Measurements from ENCODE around the gene CTSW. TPM values are rescaled to one million over a fixed set of nuclear protein-coding genes. Genes with fewer than 3 reads are reported as not detected.

CTSW gene
- total RNA-seq, 1 donor from 2014 or later: not detected

- Mint-ChIP-seq H3K36me3 (ENCODE audit: low read depth, unreplicated experiment) (peaks cover 13% of the 10 kb centered on the region), H3K27me3 (ENCODE audit: unreplicated experiment) (peaks cover 7% of the 10 kb centered on the region), H3K9me3 (ENCODE audit: unreplicated experiment) (no peaks in the 10 kb centered on the region), H3K27ac (ENCODE audit: unreplicated experiment) (peak within 1 kb of the TSS; percentile 72), H3K4me3 (ENCODE audit: unreplicated experiment) (peak within 1 kb of the TSS; percentile 92), H3K4me1 (ENCODE audit: unreplicated experiment) (peaks cover 9% of the 10 kb centered on the region)
- TF ChIP-seq CTCF (IDR thresholded peaks at IDR 0.05; ENCODE audit: unreplicated experiment): no peak
- DNase-seq (ENCODE audit: low spot score): peak; percentile 100
These were observed 39.5 kb downstream of the CTSW start, which contains the start of gene DRAP1 for GRCh38 chr11:65919141-65919572. DRAP1 (plus strand) TSS chr11:65919426; CDS start chr11:65919502, 76 bp downstream.

GRCh38 chr11:65919573-65920371 lies 40.1 kb downstream of the CTSW start:
- TF ChIP-seq CTCF (IDR thresholded peaks at IDR 0.05; ENCODE audit: unreplicated experiment): no peak
- peak; percentile 46 for DNase-seq (ENCODE audit: low spot score)
- H3K4me1 Mint-ChIP-seq (ENCODE audit: unreplicated experiment): peaks cover 9% of the 10 kb centered on the region
- peaks cover 10% of the 10 kb centered on the region for H3K36me3 Mint-ChIP-seq (ENCODE audit: low read depth, unreplicated experiment)
- peaks cover 7% of the 10 kb centered on the region for H3K27me3 Mint-ChIP-seq (ENCODE audit: unreplicated experiment)
- H3K9me3 Mint-ChIP-seq (ENCODE audit: unreplicated experiment): no peaks in the 10 kb centered on the region
- H3K4me3 Mint-ChIP-seq (ENCODE audit: unreplicated experiment): peak overlapping the region; percentile 90
- H3K27ac Mint-ChIP-seq (ENCODE audit: unreplicated experiment): no peak overlapping the region

GRCh38 chr11:65920372-65920802 lies 40.8 kb downstream of the CTSW start:
- Mint-ChIP-seq H3K9me3 (ENCODE audit: unreplicated experiment) (no peaks in the 10 kb centered on the region), H3K4me3 (ENCODE audit: unreplicated experiment) (peak overlapping the region; percentile 90), H3K27me3 (ENCODE audit: unreplicated experiment) (peaks cover 7% of the 10 kb centered on the region), H3K4me1 (ENCODE audit: unreplicated experiment) (peaks cover 6% of the 10 kb centered on the region), H3K27ac (ENCODE audit: unreplicated experiment) (no peak overlapping the region), H3K36me3 (ENCODE audit: low read depth, unreplicated experiment) (peaks cover 8% of the 10 kb centered on the region)
- no peak for TF ChIP-seq CTCF (IDR thresholded peaks at IDR 0.05; ENCODE audit: unreplicated experiment)
- DNase-seq (ENCODE audit: low spot score): no peak

GRCh38 chr11:65921033-65921555 lies 41.5 kb downstream of the CTSW start:
- H3K27ac Mint-ChIP-seq (ENCODE audit: unreplicated experiment): no peak overlapping the region

More at GRCh38 chr11:65921033-65921555, 41.5 kb downstream of the CTSW start:
- H3K36me3 Mint-ChIP-seq (ENCODE audit: low read depth, unreplicated experiment): peaks cover 8% of the 10 kb centered on the region
- H3K4me3 Mint-ChIP-seq (ENCODE audit: unreplicated experiment): peak overlapping the region; percentile 90
- peaks cover 7% of the 10 kb centered on the region for H3K27me3 Mint-ChIP-seq (ENCODE audit: unreplicated experiment)
- H3K4me1 Mint-ChIP-seq (ENCODE audit: unreplicated experiment): peaks cover 6% of the 10 kb centered on the region
- H3K9me3 Mint-ChIP-seq (ENCODE audit: unreplicated experiment): no peaks in the 10 kb centered on the region
- no peak for TF ChIP-seq CTCF (IDR thresholded peaks at IDR 0.05; ENCODE audit: unreplicated experiment)
- DNase-seq (ENCODE audit: low spot score): no peak
